ENCODE data around the gene PARD3B. TPM values are rescaled to one million over a fixed set of nuclear protein-coding genes. Genes with fewer than 3 reads are reported as not detected.

PARD3B gene
- total RNA-seq, 2 experiments from 2014 or later = 0.11 to 0.88 TPM

DNA sequence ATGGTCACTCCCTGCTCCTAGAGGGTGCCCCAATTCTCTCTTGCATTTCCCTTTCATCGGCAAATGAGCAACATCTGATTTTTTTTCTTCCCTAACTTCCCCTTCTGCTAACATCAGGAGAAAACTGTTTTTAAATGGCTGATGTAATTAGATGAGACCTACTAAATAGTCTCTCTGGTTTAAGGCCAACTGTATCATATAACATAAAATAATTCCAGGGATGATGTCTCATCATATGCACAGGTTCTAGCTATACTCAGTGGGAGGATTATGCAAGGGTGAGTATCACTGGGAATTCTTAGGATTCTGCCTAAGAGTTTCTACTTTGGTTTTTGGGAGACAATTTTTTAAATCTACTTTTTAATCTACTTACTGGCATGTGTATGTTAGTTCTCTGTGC lies 193.4 kb downstream of the PARD3B start:
- DNase-seq (no peak), ATAC-seq (no peak)
- TF ChIP-seq, protein P1, sequence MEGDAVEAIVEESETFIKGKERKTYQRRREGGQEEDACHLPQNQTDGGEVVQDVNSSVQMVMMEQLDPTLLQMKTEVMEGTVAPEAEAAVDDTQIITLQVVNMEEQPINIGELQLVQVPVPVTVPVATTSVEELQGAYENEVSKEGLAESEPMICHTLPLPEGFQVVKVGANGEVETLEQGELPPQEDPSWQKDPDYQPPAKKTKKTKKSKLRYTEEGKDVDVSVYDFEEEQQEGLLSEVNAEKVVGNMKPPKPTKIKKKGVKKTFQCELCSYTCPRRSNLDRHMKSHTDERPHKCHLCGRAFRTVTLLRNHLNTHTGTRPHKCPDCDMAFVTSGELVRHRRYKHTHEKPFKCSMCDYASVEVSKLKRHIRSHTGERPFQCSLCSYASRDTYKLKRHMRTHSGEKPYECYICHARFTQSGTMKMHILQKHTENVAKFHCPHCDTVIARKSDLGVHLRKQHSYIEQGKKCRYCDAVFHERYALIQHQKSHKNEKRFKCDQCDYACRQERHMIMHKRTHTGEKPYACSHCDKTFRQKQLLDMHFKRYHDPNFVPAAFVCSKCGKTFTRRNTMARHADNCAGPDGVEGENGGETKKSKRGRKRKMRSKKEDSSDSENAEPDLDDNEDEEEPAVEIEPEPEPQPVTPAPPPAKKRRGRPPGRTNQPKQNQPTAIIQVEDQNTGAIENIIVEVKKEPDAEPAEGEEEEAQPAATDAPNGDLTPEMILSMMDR (IDR thresholded peaks at IDR 0.05) = no peak
- H3K9me3 Mint-ChIP-seq = peaks cover 3% of the 10 kb centered on the region
- H3K36me3 Mint-ChIP-seq (ENCODE audit: low read depth) = peaks cover 2% of the 10 kb centered on the region
- H3K27ac Mint-ChIP-seq = no peak overlapping the region
- CTCF ChIA-PET = no interaction called here
- peaks cover 5% of the 10 kb centered on the region for H3K4me1 Mint-ChIP-seq (ENCODE audit: low read depth)
- H3K4me3 Mint-ChIP-seq = no peak overlapping the region
- intact Hi-C loops (cut with micrococcal nuclease) = no loop called here
- POLR2A ChIA-PET = no interaction called here
- H3K27me3 Mint-ChIP-seq = no peaks in the 10 kb centered on the region

DNA sequence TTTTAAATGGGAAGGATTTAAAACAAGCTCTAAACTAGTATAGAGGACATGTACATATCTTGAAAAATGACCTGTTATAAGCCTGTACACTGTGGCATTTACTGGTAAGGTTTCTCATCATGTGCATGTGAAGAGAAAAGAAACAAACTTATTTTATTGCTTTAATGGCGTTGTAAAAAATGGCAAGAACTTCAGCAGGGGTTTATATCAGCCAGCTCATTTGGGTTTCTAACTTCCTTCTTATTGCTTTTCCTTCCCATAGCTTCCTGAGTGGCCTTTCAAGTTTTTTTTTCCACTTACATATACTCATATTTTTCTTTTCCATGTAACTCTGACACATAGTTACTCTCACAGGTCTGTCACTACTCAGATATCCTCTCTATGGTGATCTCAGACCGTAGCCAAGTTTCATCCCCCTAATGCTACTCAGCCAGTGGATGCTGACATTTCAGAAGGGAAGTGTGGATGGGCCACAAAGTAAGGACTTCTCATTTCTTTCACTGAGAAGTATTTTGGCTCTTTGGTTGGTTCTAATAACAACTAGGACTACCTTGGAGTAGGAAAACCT lies 198.2 kb downstream of the PARD3B start:
- ChIA-PET CTCF (no interaction called here), POLR2A (no interaction called here)
- Mint-ChIP-seq H3K9me3 (peaks cover 3% of the 10 kb centered on the region), H3K27me3 (no peaks in the 10 kb centered on the region), H3K4me1 (ENCODE audit: low read depth) (peaks cover 8% of the 10 kb centered on the region), H3K36me3 (ENCODE audit: low read depth) (peaks cover 2% of the 10 kb centered on the region), H3K4me3 (no peak overlapping the region), H3K27ac (peak overlapping the region; percentile 30)
- ATAC-seq = peak; percentile 66
- TF ChIP-seq, protein P1 (IDR thresholded peaks at IDR 0.05) = no peak
- intact Hi-C loops (cut with micrococcal nuclease) = no loop called here
- no peak for DNase-seq

DNA sequence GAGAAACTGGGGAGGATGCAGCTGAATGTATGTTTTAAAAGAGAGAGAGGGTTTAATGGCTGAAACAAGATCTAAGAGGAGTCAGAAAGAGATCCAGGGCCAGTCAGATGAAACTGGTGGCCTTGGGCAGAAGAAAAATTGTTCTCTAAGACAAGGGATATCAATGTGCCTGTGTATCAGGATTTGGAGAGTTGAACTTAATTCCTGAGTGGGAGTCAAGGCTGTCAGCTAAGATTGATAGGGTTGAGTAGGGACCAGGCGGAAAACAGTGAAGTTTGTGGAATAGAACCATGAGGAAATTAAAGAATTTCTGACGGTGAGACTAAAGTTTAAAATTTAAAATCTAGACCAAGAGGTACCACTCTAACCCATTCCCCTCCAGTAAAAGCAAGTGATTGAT lies 199.2 kb downstream of the PARD3B start:
- POLR2A ChIA-PET = no interaction called here

DNA sequence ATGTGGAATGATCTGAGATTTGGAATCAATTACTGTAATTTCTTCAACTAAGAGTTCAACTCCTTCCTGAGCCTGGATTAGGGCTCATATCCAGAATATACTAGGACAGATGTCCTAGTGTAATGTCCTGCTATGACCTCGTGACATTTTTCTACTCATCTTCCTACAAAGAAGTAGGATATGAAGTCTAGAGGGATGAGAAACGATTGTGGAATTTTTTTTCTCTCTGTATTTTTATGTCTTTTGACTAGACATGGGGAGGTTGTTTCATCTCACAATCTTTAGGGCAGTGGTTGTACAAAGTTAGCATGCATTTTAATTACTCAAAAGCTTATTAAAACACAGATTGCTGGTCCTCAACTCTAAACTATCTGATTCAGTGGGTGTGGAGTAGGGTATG lies 203.0 kb downstream of the PARD3B start:
- no peaks in the 10 kb centered on the region for H3K27me3 Mint-ChIP-seq
- DNase-seq = no peak
- H3K27ac Mint-ChIP-seq = no peak overlapping the region
- H3K36me3 Mint-ChIP-seq (ENCODE audit: low read depth) = no peaks in the 10 kb centered on the region
- H3K4me3 Mint-ChIP-seq = no peak overlapping the region
- ChIA-PET CTCF (no interaction called here), POLR2A (no interaction called here)
- TF ChIP-seq, protein P1 (IDR thresholded peaks at IDR 0.05) = no peak
- ATAC-seq = no peak
- intact Hi-C loops (cut with micrococcal nuclease) = no loop called here
- H3K4me1 Mint-ChIP-seq (ENCODE audit: low read depth) = peaks cover 12% of the 10 kb centered on the region
- H3K9me3 Mint-ChIP-seq = no peaks in the 10 kb centered on the region

More for the DNA sequence above, 199.2 kb downstream of the PARD3B start:
- Mint-ChIP-seq H3K4me3 (no peak overlapping the region), H3K9me3 (peaks cover 3% of the 10 kb centered on the region), H3K4me1 (ENCODE audit: low read depth) (peaks cover 9% of the 10 kb centered on the region), H3K27ac (no peak overlapping the region), H3K27me3 (no peaks in the 10 kb centered on the region), H3K36me3 (ENCODE audit: low read depth) (peaks cover 2% of the 10 kb centered on the region)
- ATAC-seq (no peak), DNase-seq (no peak)
- intact Hi-C loops (cut with micrococcal nuclease) = no loop called here
- TF ChIP-seq, protein P1 (IDR thresholded peaks at IDR 0.05) = no peak
- CTCF ChIA-PET = no interaction called here

DNA sequence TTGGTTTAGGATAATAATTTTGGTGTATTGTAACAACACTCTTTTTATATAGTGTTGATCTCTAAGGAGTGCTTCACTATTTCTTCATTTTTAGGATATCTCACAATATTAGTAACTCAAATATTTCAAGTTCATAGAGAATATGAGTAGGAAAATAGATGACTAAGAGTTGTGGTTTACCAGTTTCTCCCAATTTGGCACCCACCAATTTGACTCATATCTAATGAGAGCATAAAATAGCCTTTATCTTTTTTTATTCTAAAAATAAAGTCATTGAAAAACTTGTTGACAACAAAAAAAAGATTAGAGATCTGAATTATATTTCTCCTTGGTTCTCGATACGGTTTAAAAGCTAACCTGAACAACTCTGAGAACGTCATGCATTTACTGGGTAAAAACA lies 204.0 kb downstream of the PARD3B start:
- Mint-ChIP-seq H3K4me3 (no peak overlapping the region), H3K9me3 (no peaks in the 10 kb centered on the region), H3K27me3 (no peaks in the 10 kb centered on the region), H3K27ac (no peak overlapping the region), H3K4me1 (ENCODE audit: low read depth) (peaks cover 5% of the 10 kb centered on the region), H3K36me3 (ENCODE audit: low read depth) (no peaks in the 10 kb centered on the region)
- CTCF ChIA-PET = interaction anchor here (1.1 to 1.5 kb wide), 2 partner anchors 12 to 24 kb away, joined by 3 to 4 read pairs; no protein-coding TSS in a partner anchor
- DNase-seq = no peak
- POLR2A ChIA-PET = interaction anchor here (0.7 kb wide), 1 partner anchor 22 kb away, joined by 3 read pairs; no protein-coding TSS in a partner anchor
- intact Hi-C loops (cut with micrococcal nuclease) = no loop called here
- TF ChIP-seq, protein P1 (IDR thresholded peaks at IDR 0.05) = no peak
- no peak for ATAC-seq
